ENCODE data around the gene WWOX. TPM values are rescaled to one million over a fixed set of nuclear protein-coding genes. Genes with fewer than 3 reads are reported as not detected.

Gene WWOX
- total RNA-seq, 1 donor from 2014 or later = 28.2 TPM

DNA sequence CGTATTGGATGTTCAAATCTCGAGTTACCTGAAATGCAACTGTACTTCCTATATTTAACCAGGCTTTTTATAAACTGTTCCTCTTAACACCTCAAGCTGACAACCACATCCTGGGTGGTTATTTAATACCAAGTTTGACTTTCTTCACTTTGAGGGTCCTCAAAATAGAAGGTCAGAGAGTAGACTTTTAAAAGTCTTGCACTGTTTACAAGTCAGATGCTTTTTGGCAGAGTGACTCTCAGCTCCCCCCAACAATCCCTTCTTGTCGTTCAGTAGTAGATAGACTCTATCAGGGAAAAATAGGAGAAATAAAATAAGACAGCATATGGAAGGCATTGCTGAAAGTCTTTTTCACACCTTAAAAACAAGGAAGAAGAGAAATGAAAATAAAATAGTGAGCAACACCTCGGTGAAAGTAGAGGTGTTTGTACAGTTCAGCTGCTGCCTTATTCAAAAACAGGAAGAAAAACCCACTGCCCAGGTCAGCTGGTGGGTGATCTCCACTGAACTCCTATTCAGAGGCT is 650.4 kb downstream of the WWOX start:
- H3K36me3 Mint-ChIP-seq (ENCODE audit: unreplicated experiment) = no peaks in the 10 kb centered on the region
- H3K4me1 Mint-ChIP-seq (ENCODE audit: unreplicated experiment) = peaks cover 6% of the 10 kb centered on the region
- TF ChIP-seq CTCF (IDR thresholded peaks at IDR 0.05) = no peak
- no peaks in the 10 kb centered on the region for H3K27me3 Mint-ChIP-seq (ENCODE audit: unreplicated experiment)
- DNase-seq (ENCODE audit: extremely low spot score, unreplicated experiment) = no peak
- no peak overlapping the region for H3K4me3 Mint-ChIP-seq (ENCODE audit: unreplicated experiment)
- H3K9me3 Mint-ChIP-seq (ENCODE audit: unreplicated experiment) = peaks cover 5% of the 10 kb centered on the region
- H3K27ac Mint-ChIP-seq (ENCODE audit: unreplicated experiment) = no peak overlapping the region

DNA sequence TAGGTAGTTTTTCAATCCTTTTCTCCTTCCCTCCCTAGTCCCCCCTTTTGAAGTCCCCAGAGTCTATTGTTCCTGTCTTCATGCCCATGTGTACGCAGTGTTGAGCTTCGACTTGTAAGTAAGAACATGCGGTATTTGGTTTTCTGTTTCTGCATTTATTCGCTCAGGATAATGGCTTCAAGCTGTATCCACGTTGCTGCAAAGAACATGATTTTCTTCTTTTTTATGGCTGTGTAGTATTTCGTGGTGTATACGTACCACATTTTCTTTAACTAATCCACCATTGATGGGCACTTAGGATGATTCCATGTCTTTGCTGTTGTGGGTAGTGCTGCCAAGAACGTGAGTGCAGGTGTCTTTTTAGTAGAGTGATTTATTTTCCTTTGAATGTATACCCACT is 651.2 kb downstream of the WWOX start:
- Mint-ChIP-seq H3K4me3 (ENCODE audit: unreplicated experiment) (no peak overlapping the region), H3K27ac (ENCODE audit: unreplicated experiment) (no peak overlapping the region), H3K9me3 (ENCODE audit: unreplicated experiment) (peaks cover 5% of the 10 kb centered on the region), H3K36me3 (ENCODE audit: unreplicated experiment) (no peaks in the 10 kb centered on the region), H3K27me3 (ENCODE audit: unreplicated experiment) (no peaks in the 10 kb centered on the region), H3K4me1 (ENCODE audit: unreplicated experiment) (peaks cover under 1% of the 10 kb centered on the region)
- no peak for TF ChIP-seq CTCF (IDR thresholded peaks at IDR 0.05)
- no peak for DNase-seq (ENCODE audit: extremely low spot score, unreplicated experiment)

GRCh38 chr16:78751601-78752000 is 652.1 kb downstream of the WWOX start:
- Mint-ChIP-seq H3K27me3 (ENCODE audit: unreplicated experiment) (no peaks in the 10 kb centered on the region), H3K4me3 (ENCODE audit: unreplicated experiment) (no peak overlapping the region), H3K9me3 (ENCODE audit: unreplicated experiment) (peaks cover 5% of the 10 kb centered on the region), H3K4me1 (ENCODE audit: unreplicated experiment) (no peaks in the 10 kb centered on the region), H3K36me3 (ENCODE audit: unreplicated experiment) (no peaks in the 10 kb centered on the region), H3K27ac (ENCODE audit: unreplicated experiment) (no peak overlapping the region)
- no peak for DNase-seq (ENCODE audit: extremely low spot score, unreplicated experiment)
- TF ChIP-seq CTCF (IDR thresholded peaks at IDR 0.05) = no peak

DNA sequence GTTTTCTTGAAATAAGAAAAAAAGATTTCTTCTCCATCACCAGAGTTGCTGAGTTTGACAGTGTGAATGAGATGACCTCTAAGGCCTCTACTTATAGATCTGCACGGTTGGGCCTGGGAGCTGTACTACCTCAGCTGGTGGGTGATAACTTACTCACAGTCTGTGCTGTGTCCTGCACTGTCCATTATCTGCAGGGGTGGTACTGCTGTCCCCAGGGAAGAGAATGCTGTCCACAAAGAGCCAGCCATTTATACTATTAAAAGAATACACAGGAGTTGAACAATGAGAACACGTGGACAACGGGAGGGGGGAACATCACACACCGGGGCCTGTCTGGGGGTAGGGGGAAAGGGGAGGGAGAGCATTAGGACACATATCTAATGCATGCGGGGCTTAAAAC is 655.3 kb downstream of the WWOX start:
- Mint-ChIP-seq H3K4me1 (ENCODE audit: unreplicated experiment) (no peaks in the 10 kb centered on the region), H3K36me3 (ENCODE audit: unreplicated experiment) (no peaks in the 10 kb centered on the region), H3K9me3 (ENCODE audit: unreplicated experiment) (peaks cover 5% of the 10 kb centered on the region), H3K27ac (ENCODE audit: unreplicated experiment) (no peak overlapping the region), H3K27me3 (ENCODE audit: unreplicated experiment) (no peaks in the 10 kb centered on the region), H3K4me3 (ENCODE audit: unreplicated experiment) (no peak overlapping the region)
- TF ChIP-seq CTCF (IDR thresholded peaks at IDR 0.05) = no peak
- DNase-seq (ENCODE audit: extremely low spot score, unreplicated experiment) = no peak

GRCh38 chr16:78755751-78756661 is 656.6 kb downstream of the WWOX start:
- no peak for DNase-seq (ENCODE audit: extremely low spot score, unreplicated experiment)
- Mint-ChIP-seq H3K27ac (ENCODE audit: unreplicated experiment) (no peak overlapping the region), H3K36me3 (ENCODE audit: unreplicated experiment) (no peaks in the 10 kb centered on the region), H3K4me1 (ENCODE audit: unreplicated experiment) (no peaks in the 10 kb centered on the region), H3K9me3 (ENCODE audit: unreplicated experiment) (no peaks in the 10 kb centered on the region), H3K4me3 (ENCODE audit: unreplicated experiment) (no peak overlapping the region), H3K27me3 (ENCODE audit: unreplicated experiment) (no peaks in the 10 kb centered on the region)
- no peak for TF ChIP-seq CTCF (IDR thresholded peaks at IDR 0.05)
